PC-3 (cell line): ENCODE data around the gene PLXNB2. TPM values are rescaled to one million over a fixed set of nuclear protein-coding genes. Genes with fewer than 3 reads are reported as not detected.

Source experiments
- ATAC-seq: fragments of 200-7000 bp; cut with Tn5 transposase; 2 replicates; pipeline ENCODE4 v1.9.1; 2020; ENCODE audit warnings: mild to moderate bottlenecking, moderate library complexity
- BruUV-seq: library from RNA; stranded (reverse); fragments of 400-500 nt; replicated peaks from 2 replicates; lab custom pipeline; 2021; lab: Mats Ljungman, UMichigan
- CTCF ChIA-PET: fragments of 300-600 bp; sonication (Branson Sonifier 250); formaldehyde crosslinking; loops from one replicate; lab custom pipeline; 2022; ENCODE audit warnings: antibody characterized with exemption; lab: Charles Lee
- POLR2A ChIA-PET: fragments of 300-600 bp; sonication (Branson Sonifier 250); formaldehyde crosslinking; loops from one replicate; lab custom pipeline; 2022; ENCODE audit warnings: antibody characterized with exemption; ENCODE audit not compliant: unreplicated experiment; lab: Charles Lee
- DNase-seq: peaks from one replicate; pipeline ENCODE4 v3.0.0-alpha.2; 2015
- H2AFZ ChIP-seq: fragments of 300-600 bp; sonication (generic); 2 replicates; pipeline ENCODE4 v1.6.0; 2016; ENCODE audit warnings: antibody characterized with exemption, low read length
- H3F3A ChIP-seq: fragments of 300-600 bp; sonication (generic); one replicate; pipeline ENCODE4 v1.6.0; 2017; ENCODE audit warnings: antibody characterized with exemption, low read length, control low read depth, mild to moderate bottlenecking; ENCODE audit not compliant: unreplicated experiment
- H3K27ac ChIP-seq: fragments of 300-600 bp; sonication (generic); 2 replicates; pipeline ENCODE4 v1.5.1; 2016; ENCODE audit warnings: mild to moderate bottlenecking, low read length
- H3K27me3 ChIP-seq: fragments of 300-600 bp; sonication (generic); 2 replicates; pipeline ENCODE4 v1.6.1; 2016; ENCODE audit warnings: low read length, mixed read lengths
- H3K36me3 ChIP-seq: fragments of 300-600 bp; sonication (generic); 2 replicates; pipeline ENCODE4 v1.6.1; 2016; ENCODE audit warnings: low read depth, mixed run types, low read length, mixed read lengths
- H3K4me1 ChIP-seq: fragments of 300-600 bp; sonication (generic); 2 replicates; pipeline ENCODE4 v1.5.1; 2016; ENCODE audit warnings: low read length; ENCODE audit not compliant: insufficient read depth
- H3K4me2 ChIP-seq: fragments of 300-600 bp; sonication (generic); 2 replicates; pipeline ENCODE4 v1.6.0; 2016; ENCODE audit warnings: low read length
- H3K4me3 ChIP-seq: fragments of 300-600 bp; sonication (generic); 2 replicates; pipeline ENCODE4 v1.5.1; 2016; ENCODE audit warnings: mild to moderate bottlenecking, low read length, mixed read lengths
- H3K79me2 ChIP-seq: fragments of 300-600 bp; sonication (generic); 2 replicates; pipeline ENCODE4 v1.6.1; 2017; ENCODE audit warnings: low read length, mixed read lengths
- H3K9ac ChIP-seq: fragments of 300-600 bp; sonication (generic); 2 replicates; pipeline ENCODE4 v1.6.0; 2016; ENCODE audit warnings: mild to moderate bottlenecking, low read length
- H3K9me2 ChIP-seq: fragments of 300-600 bp; sonication (generic); replicated peaks from 2 replicates; pipeline ENCODE4 v1.6.1; 2016; ENCODE audit warnings: mixed run types, low read length, mixed read lengths
- H3K9me3 ChIP-seq: fragments of 300-600 bp; sonication (generic); 2 replicates; pipeline ENCODE4 v1.6.1; 2016; ENCODE audit warnings: low read length, mixed read lengths
- H4K20me1 ChIP-seq: fragments of 300-600 bp; sonication (generic); 2 replicates; pipeline ENCODE4 v1.6.1; 2016; ENCODE audit warnings: low read length, mixed read lengths
- CTCF ChIP-seq: fragments of 300-600 bp; sonication (generic); conservative IDR thresholded peaks from 2 replicates; pipeline ENCODE4 v1.5.1; 2017; ENCODE audit warnings: antibody characterized with exemption, low read depth, mild to moderate bottlenecking, low read length
- EZH2 ChIP-seq: fragments of 300-600 bp; sonication (generic); IDR thresholded peaks from one replicate; pipeline ENCODE4 v1.6.1; 2017; ENCODE audit warnings: antibody characterized with exemption, mild to moderate bottlenecking, low read length; ENCODE audit not compliant: unreplicated experiment
- EZH2phosphoT487 ChIP-seq: fragments of 300-600 bp; sonication (generic); IDR thresholded peaks from 2 replicates; pipeline ENCODE4 v1.6.1; 2018; ENCODE audit warnings: mild to moderate bottlenecking, antibody characterized with exemption, low read length, borderline replicate concordance
- intact Hi-C: fragments of 100-400 bp; cut with micrococcal nuclease; formaldehyde crosslinking; loops from 2 replicates; pipeline ENCODE4 v1.9.0; 2023
- total RNA-seq: library from RNA; depleted of rRNA; stranded (reverse); fragments of >200 nt; gene quantifications from 2 replicates; pipeline ENCODE4 v1.2.3, GENCODE V29; 2014

Gene PLXNB2
- total RNA-seq, 1 experiment from 2014 or later, result 68.2 TPM

- Histone ChIP-seq H3K4me1 (peaks cover 16% of the 10 kb centered on the region; the same call in 1 of the 2 replicates), H3K4me3 (peak overlapping the region; percentile 84), H3K9ac (no peak overlapping the region), H3K9me3 (no peaks in the 10 kb centered on the region), H3K27ac (no peak overlapping the region), H3K79me2 (peaks cover 17% of the 10 kb centered on the region), H3K4me2 (peak overlapping the region; percentile 91), H3K27me3 (no peaks in the 10 kb centered on the region), H3F3A (no peaks in the 10 kb centered on the region), H3K9me2 (no peaks in the 10 kb centered on the region), H2AFZ (no peak overlapping the region), H3K36me3 (no peaks in the 10 kb centered on the region), H4K20me1 (no peaks in the 10 kb centered on the region)
- TF ChIP-seq EZH2, result no peak
- TF ChIP-seq EZH2phosphoT487, result no peak
- no peak for TF ChIP-seq CTCF
- BruUV-seq, result no TSS peak
- ChIA-PET CTCF (no interaction called here), POLR2A (no interaction called here)
- DNase-seq (no peak), ATAC-seq (no peak)
- intact Hi-C loops, result loop anchor here (5.0 kb wide), 1 partner anchor 93 kb away; the partner anchor contains the start of gene PPP6R2
Observed at GRCh38 chr22:50249341-50250248, 57.9 kb downstream of the PLXNB2 start.

- H3F3A ChIP-seq, result no peaks in the 10 kb centered on the region
- no peak overlapping the region for H3K27ac ChIP-seq
- ATAC-seq (no peak), DNase-seq (no peak)
- peaks cover 29% of the 10 kb centered on the region for H3K79me2 ChIP-seq
- no TSS peak for BruUV-seq
- TF ChIP-seq EZH2 (no peak), EZH2phosphoT487 (no peak), CTCF (no peak)
- H3K36me3 ChIP-seq, result no peaks in the 10 kb centered on the region
- no peak overlapping the region for H2AFZ ChIP-seq
- H3K9ac ChIP-seq, result no peak overlapping the region
- intact Hi-C loops, result no loop called here
- H3K4me2 ChIP-seq, result no peak overlapping the region
- no peaks in the 10 kb centered on the region for H4K20me1 ChIP-seq
- H3K9me3 ChIP-seq, result no peaks in the 10 kb centered on the region
- POLR2A ChIA-PET, result no interaction called here
- H3K4me3 ChIP-seq, result no peak overlapping the region
- peaks cover 16% of the 10 kb centered on the region; the same call in 1 of the 2 replicates for H3K4me1 ChIP-seq
- CTCF ChIA-PET, result no interaction called here
- no peaks in the 10 kb centered on the region for H3K9me2 ChIP-seq
- no peaks in the 10 kb centered on the region for H3K27me3 ChIP-seq
Observed at GRCh38 chr22:50248196-50249081, 59.0 kb downstream of the PLXNB2 start.
